ENCODE results near the gene RB1. TPM values are rescaled to one million over a fixed set of nuclear protein-coding genes. Genes with fewer than 3 reads are reported as not detected.

Gene RB1
- total RNA-seq, 1 experiment from 2014 or later, result 18.8 TPM

DNA sequence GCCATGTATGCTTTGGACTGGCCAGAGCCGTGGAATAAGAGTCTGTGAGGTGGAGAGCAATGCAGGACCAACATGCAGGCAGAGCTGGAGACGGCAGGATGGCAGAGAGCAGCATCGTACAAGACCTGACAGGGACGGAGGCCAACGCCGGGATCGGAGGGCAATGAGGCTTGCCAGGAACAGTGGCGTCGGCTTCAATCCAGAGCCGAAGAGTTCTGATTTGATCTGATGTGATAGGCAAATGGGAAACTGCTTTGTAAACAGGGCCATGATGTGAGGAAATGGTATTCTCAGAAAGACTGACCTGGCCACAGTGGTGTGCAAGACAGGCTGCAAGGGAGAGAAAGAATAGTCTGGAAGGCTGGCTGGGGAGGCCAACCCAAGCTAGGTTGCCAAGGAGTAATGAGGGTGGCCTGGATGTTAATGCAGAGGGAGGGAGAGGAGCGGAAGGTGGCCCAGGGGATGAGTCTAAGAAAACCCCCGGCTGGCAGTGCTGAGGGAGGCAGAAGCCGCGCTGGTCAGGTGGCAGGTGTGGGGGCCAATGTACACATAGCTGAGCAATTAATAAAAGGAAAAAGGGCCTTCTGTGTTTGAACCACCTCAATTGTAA lies 202.6 kb downstream of the RB1 start:
- TF ChIP-seq ZNF317 (CRISPR knock-in tag; IDR thresholded peaks at IDR 0.05; ENCODE audit: borderline replicate concordance, low read depth) (no peak), SMAD3 (CRISPR knock-in tag; IDR thresholded peaks at IDR 0.05; ENCODE audit: borderline replicate concordance) (no peak), HMGA2 (CRISPR knock-in tag; IDR thresholded peaks at IDR 0.05) (no peak), MYBL2 (CRISPR knock-in tag; IDR thresholded peaks at IDR 0.05) (no peak), IRF2 (CRISPR knock-in tag; IDR thresholded peaks at IDR 0.05; ENCODE audit: borderline replicate concordance, low read depth) (no peak), ATF1 (CRISPR knock-in tag; IDR thresholded peaks at IDR 0.05) (no peak), TCF7 (CRISPR knock-in tag; IDR thresholded peaks at IDR 0.05; ENCODE audit: low read depth) (no peak)
- TF ChIP-seq, protein P1, sequence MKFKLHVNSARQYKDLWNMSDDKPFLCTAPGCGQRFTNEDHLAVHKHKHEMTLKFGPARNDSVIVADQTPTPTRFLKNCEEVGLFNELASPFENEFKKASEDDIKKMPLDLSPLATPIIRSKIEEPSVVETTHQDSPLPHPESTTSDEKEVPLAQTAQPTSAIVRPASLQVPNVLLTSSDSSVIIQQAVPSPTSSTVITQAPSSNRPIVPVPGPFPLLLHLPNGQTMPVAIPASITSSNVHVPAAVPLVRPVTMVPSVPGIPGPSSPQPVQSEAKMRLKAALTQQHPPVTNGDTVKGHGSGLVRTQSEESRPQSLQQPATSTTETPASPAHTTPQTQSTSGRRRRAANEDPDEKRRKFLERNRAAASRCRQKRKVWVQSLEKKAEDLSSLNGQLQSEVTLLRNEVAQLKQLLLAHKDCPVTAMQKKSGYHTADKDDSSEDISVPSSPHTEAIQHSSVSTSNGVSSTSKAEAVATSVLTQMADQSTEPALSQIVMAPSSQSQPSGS (CRISPR knock-in tag; IDR thresholded peaks at IDR 0.05; ENCODE audit: borderline replicate concordance, low read depth), result no peak
- TF ChIP-seq, protein P2, sequence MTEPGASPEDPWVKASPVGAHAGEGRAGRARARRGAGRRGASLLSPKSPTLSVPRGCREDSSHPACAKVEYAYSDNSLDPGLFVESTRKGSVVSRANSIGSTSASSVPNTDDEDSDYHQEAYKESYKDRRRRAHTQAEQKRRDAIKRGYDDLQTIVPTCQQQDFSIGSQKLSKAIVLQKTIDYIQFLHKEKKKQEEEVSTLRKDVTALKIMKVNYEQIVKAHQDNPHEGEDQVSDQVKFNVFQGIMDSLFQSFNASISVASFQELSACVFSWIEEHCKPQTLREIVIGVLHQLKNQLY (CRISPR knock-in tag; IDR thresholded peaks at IDR 0.05), result no peak
- CTCF ChIA-PET, result interaction anchor here (1.1 kb wide), 2 partner anchors 9 to 74 kb away, joined by 3 read pairs; no protein-coding TSS in a partner anchor
- H3K36me3 Mint-ChIP-seq, result no peaks in the 10 kb centered on the region
- POLR2A ChIA-PET, result no interaction called here
- H3K4me1 Mint-ChIP-seq, result peaks cover 24% of the 10 kb centered on the region
- H3K9me3 Mint-ChIP-seq, result no peaks in the 10 kb centered on the region
- no peak overlapping the region for H3K4me3 Mint-ChIP-seq
- peak overlapping the region; percentile 26 for H3K27ac Mint-ChIP-seq
- ATAC-seq (no peak), DNase-seq (ENCODE audit: low spot score) (no peak)
- H3K27me3 Mint-ChIP-seq (ENCODE audit: low read depth), result no peaks in the 10 kb centered on the region

DNA sequence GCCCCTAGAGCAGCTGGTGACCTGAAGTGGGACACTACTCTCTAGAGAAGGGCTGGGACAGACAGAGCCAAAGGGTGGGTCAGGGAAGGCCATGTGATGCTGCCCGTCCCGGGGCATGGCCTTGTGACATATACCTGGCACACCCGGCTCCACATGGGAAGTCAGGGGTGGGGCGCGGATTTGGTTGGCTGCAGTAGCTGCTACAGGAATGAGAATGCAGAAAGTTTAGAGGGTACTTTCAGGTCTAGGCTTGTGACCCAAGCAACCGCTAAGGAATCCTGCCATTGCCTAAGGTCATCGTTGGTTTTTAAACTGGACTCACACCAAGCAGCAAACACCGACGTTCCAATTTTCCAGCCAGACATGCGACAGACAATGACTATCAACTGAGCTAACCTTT lies 203.5 kb downstream of the RB1 start:
- DNase-seq (ENCODE audit: low spot score) (no peak), ATAC-seq (no peak)
- ChIA-PET POLR2A (interaction anchor here (1.3 kb wide), 1 partner anchor 25 kb away, joined by 4 read pairs; the partner anchor contains the start of gene RCBTB2), CTCF (no interaction called here)
- Mint-ChIP-seq H3K27ac (no peak overlapping the region), H3K27me3 (ENCODE audit: low read depth) (no peaks in the 10 kb centered on the region), H3K4me1 (peaks cover 24% of the 10 kb centered on the region), H3K4me3 (no peak overlapping the region), H3K36me3 (no peaks in the 10 kb centered on the region), H3K9me3 (no peaks in the 10 kb centered on the region)
- TF ChIP-seq, protein P3, sequence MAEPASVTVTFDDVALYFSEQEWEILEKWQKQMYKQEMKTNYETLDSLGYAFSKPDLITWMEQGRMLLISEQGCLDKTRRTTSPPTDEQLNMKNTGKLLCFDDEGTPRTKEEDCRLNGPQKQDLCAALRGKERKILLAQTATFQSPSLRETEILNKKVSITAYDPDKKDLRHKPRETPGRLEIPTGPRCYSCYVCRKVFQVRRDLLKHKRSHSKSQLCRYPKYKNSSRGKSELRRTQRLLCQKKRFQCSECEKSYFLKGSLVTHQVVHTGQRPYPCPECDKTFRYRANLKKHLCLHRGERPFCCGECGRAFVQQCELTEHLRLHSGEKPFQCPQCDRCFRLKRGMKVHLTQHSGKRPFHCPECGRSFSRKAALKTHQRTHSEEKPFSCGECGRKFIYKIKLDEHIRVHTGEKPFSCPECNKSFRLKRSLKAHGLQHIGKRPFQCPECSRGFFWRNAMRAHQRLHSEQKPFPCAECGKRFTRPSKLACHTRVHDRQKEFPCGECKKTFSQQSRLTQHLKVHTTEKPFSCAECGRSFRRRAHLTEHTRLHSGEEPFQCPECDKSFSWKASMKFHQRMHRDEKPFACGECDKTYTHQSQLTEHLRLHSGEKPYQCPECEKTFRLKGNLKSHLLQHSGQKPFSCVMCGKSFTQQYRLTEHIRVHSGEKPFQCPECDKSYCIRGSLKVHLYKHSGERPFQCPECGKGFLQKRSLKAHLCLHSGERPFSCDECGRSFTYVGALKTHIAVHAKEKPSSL (CRISPR knock-in tag; conservative IDR thresholded peaks at IDR 0.05), result no peak
- TF ChIP-seq GTF2I (CRISPR knock-in tag; conservative IDR thresholded peaks at IDR 0.05), result no peak
- TF ChIP-seq CBFB (CRISPR knock-in tag; IDR thresholded peaks at IDR 0.05; ENCODE audit: low read depth), result no peak
- TF ChIP-seq NR3C1 (CRISPR knock-in tag; conservative IDR thresholded peaks at IDR 0.05; ENCODE audit: low read depth), result no peak
- no peak for TF ChIP-seq ESRRA (CRISPR knock-in tag; IDR thresholded peaks at IDR 0.05; ENCODE audit: borderline replicate concordance)
- no peak for TF ChIP-seq ZNF219 (CRISPR knock-in tag; IDR thresholded peaks at IDR 0.05; ENCODE audit: borderline replicate concordance)
- no peak for TF ChIP-seq ZNF232 (CRISPR knock-in tag; IDR thresholded peaks at IDR 0.05)
- TF ChIP-seq ATF1 (CRISPR knock-in tag; IDR thresholded peaks at IDR 0.05), result no peak
- no peak for TF ChIP-seq MYBL2 (CRISPR knock-in tag; IDR thresholded peaks at IDR 0.05)
- no peak for TF ChIP-seq RELA (CRISPR knock-in tag; IDR thresholded peaks at IDR 0.05; ENCODE audit: borderline replicate concordance)
- no peak for TF ChIP-seq CREB1 (CRISPR knock-in tag; IDR thresholded peaks at IDR 0.05)
- TF ChIP-seq TEAD4 (CRISPR knock-in tag; IDR thresholded peaks at IDR 0.05), result no peak
- TF ChIP-seq GABPB1 (CRISPR knock-in tag; IDR thresholded peaks at IDR 0.05), result no peak
- TF ChIP-seq, protein P4, sequence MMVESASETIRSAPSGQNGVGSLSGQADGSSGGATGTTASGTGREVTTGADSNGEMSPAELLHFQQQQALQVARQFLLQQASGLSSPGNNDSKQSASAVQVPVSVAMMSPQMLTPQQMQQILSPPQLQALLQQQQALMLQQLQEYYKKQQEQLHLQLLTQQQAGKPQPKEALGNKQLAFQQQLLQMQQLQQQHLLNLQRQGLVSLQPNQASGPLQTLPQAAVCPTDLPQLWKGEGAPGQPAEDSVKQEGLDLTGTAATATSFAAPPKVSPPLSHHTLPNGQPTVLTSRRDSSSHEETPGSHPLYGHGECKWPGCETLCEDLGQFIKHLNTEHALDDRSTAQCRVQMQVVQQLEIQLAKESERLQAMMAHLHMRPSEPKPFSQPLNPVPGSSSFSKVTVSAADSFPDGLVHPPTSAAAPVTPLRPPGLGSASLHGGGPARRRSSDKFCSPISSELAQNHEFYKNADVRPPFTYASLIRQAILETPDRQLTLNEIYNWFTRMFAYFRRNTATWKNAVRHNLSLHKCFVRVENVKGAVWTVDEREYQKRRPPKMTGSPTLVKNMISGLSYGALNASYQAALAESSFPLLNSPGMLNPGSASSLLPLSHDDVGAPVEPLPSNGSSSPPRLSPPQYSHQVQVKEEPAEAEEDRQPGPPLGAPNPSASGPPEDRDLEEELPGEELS (CRISPR knock-in tag; IDR thresholded peaks at IDR 0.05), result no peak
- TF ChIP-seq RORB (CRISPR knock-in tag; IDR thresholded peaks at IDR 0.05), result no peak
- TF ChIP-seq TCF7 (CRISPR knock-in tag; IDR thresholded peaks at IDR 0.05; ENCODE audit: low read depth), result no peak
- no peak for TF ChIP-seq IRF2 (CRISPR knock-in tag; IDR thresholded peaks at IDR 0.05; ENCODE audit: borderline replicate concordance, low read depth)
- no peak for TF ChIP-seq TP53 (CRISPR knock-in tag; IDR thresholded peaks at IDR 0.05)
